Mucosa of rectum (tissue), 2 donors: Measurements from ENCODE around the gene TAF11L8.
"Not testable (repeated sequence)": the region's sequence is repeated elsewhere in the genome, so short reads cannot be mapped to it uniquely, and the experiment has no call there.

Source experiments
- H3K27ac ChIP-seq, 2 donors: one replicate each; pipeline ENCODE4 v1.7.0; 2013; ENCODE audit warnings: inconsistent platforms in 2 of 2, low read depth in 2 of 2, low read length in 2 of 2
- H3K27me3 ChIP-seq, 2 donors: one replicate each; pipeline ENCODE4 v1.7.0; 2013; ENCODE audit warnings: low read length in 2 of 2; ENCODE audit not compliant: control insufficient read depth in 2 of 2, insufficient read depth in 2 of 2
- H3K36me3 ChIP-seq, 2 donors: one replicate each; pipeline ENCODE4 v1.7.0; 2013; ENCODE audit warnings: low read length in 2 of 2; ENCODE audit not compliant: control insufficient read depth in 2 of 2, insufficient read depth in 2 of 2
- H3K4me1 ChIP-seq, 2 donors: one replicate each; pipeline ENCODE4 v1.7.0; 2013; ENCODE audit warnings: low read length in 2 of 2, mild to moderate bottlenecking in 1 of 2; ENCODE audit not compliant: control insufficient read depth in 2 of 2, insufficient read depth in 2 of 2
- H3K4me3 ChIP-seq, 2 donors: one replicate each; pipeline ENCODE4 v1.7.0; 2013; ENCODE audit warnings: low read length in 2 of 2
- H3K9ac ChIP-seq, 2 donors: one replicate each; pipeline ENCODE4 v1.7.0; 2013; ENCODE audit warnings: low read length in 2 of 2, low read depth in 1 of 2, mild to moderate bottlenecking in 1 of 2
- H3K9me3 ChIP-seq, 2 donors: one replicate each; pipeline ENCODE4 v1.7.0; 2013; ENCODE audit warnings: low read length in 2 of 2; ENCODE audit not compliant: control insufficient read depth in 2 of 2
- donor health status: healthy.
- donor health status: Normal muscosa, but diverticular disease.

Gene TAF11L8

DNA sequence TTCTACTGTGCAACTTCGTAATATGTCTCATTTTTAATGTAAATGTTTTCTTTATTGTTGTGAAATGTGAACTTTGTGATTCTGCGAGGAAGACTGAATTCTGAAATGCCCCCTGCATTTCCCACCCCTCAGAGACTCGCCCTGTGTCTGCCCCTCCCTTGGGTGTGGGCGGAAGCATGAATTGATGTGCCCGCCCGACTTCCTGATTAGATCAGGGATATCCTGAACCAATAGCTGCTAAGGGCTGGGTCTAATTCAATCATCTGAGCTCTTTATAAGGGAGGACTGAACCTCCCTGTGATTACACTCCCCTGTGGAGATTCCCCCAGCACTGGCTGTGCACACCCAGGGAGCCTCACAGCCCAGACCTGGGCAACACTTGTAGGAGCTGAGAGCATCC is 13.1 kb upstream of the TAF11L8 start, which contains the start of gene TAF11L11:
TSS of gene TAF11L11 (plus strand) at position 304 of the 400 bp plus-strand sequence.
- H3K36me3 ChIP-seq = not testable (repeated sequence)

DNA sequence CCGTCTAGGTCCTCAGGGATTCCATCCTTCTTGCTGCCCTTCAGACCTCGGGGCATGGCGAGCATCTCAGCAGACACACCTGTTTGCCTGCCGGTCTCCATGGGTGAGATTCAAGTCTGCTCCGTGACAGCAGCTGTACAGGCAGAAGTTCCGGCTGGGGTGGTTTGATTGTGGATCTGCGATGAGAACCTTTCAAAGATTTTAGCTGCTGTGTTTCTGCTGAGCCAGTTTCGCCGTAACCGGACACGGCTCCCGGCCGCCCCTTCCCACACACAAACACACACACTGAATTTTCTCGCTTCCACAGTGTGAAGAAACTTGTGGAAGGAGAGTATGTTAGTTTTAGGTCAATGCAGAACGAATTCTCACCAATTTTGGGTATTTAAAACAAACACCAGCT is 7.0 kb upstream of the TAF11L8 start, which contains the start of gene TAF11L10:
TSS of gene TAF11L10 (minus strand) at position 101 of the 400 bp plus-strand sequence.
- H3K27ac ChIP-seq = not testable (repeated sequence)

More for the DNA sequence above, 13.1 kb upstream of the TAF11L8 start, which contains the start of gene TAF11L11:
- H3K4me3 ChIP-seq, H3K27me3 ChIP-seq, H3K4me1 ChIP-seq, H3K27ac ChIP-seq, H3K9ac ChIP-seq, H3K9me3 ChIP-seq: not testable (repeated sequence)

DNA sequence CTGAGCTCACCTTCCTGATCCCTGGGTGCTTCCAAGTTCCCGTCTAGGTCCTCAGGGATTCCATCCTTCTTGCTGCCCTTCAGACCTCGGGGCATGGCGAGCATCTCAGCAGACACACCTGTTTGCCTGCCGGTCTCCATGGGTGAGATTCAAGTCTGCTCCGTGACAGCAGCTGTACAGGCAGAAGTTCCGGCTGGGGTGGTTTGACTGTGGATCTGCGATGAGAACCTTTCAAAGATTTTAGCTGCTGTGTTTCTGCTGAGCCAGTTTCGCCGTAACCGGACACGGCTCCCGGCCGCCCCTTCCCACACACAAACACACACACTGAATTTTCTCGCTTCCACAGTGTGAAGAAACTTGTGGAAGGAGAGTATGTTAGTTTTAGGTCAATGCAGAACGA is 3.5 kb upstream of the TAF11L8 start, which contains the start of gene TAF11L9:
TSS of gene TAF11L9 (minus strand) at position 140 of the 400 bp plus-strand sequence.
- not testable (repeated sequence) for H3K9me3 ChIP-seq, H3K27me3 ChIP-seq, H3K27ac ChIP-seq, H3K36me3 ChIP-seq, H3K4me1 ChIP-seq, H3K4me3 ChIP-seq, H3K9ac ChIP-seq

More for the DNA sequence above, 7.0 kb upstream of the TAF11L8 start, which contains the start of gene TAF11L10:
- H3K9ac ChIP-seq, H3K4me1 ChIP-seq, H3K4me3 ChIP-seq, H3K36me3 ChIP-seq, H3K27me3 ChIP-seq, H3K9me3 ChIP-seq: not testable (repeated sequence)

DNA sequence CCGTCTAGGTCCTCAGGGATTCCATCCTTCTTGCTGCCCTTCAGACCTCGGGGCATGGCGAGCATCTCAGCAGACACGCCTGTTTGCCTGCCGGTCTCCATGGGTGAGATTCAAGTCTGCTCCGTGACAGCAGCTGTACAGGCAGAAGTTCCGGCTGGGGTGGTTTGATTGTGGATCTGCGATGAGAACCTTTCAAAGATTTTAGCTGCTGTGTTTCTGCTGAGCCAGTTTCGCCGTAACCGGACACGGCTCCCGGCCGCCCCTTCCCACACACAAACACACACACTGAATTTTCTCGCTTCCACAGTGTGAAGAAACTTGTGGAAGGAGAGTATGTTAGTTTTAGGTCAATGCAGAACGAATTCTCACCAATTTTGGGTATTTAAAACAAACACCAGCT is 5.1 kb downstream of the TAF11L8 start, which contains the start of gene TAF11L7:
TSS of gene TAF11L7 (minus strand) at position 101 of the 400 bp plus-strand sequence.
- H3K36me3 ChIP-seq, H3K4me1 ChIP-seq, H3K9me3 ChIP-seq, H3K4me3 ChIP-seq, H3K27ac ChIP-seq, H3K27me3 ChIP-seq, H3K9ac ChIP-seq: not testable (repeated sequence)
